T-helper 1 cell treated with Interleukin-12 subunit alpha and Interleukin-12 subunit beta and Interleukin-4 antibody, amounts not matched to agents 30 ng/mL and 1 ng/mL, for 36 hours (primary cell): ENCODE data around the gene SPEM2. TPM values are rescaled to one million over a fixed set of nuclear protein-coding genes. Genes with fewer than 3 reads are reported as not detected.

Experiments used
- intact Hi-C: fragments of 100-400 bp; cut with micrococcal nuclease; formaldehyde crosslinking; loops from one replicate; pipeline ENCODE4 v1.15.1; 2024
- total RNA-seq: library from RNA; stranded (reverse); gene quantifications from 2 replicates; pipeline ENCODE4 v1.2.3, GENCODE V29; 2022

SPEM2 gene
- total RNA-seq, 1 donor from 2014 or later = not detected

- intact Hi-C loops = loop anchor here (5.0 kb wide), 1 partner anchor 439 kb away; no protein-coding TSS in a partner anchor
Measured at GRCh38 chr17:7403727-7403976, 21.8 kb upstream of the SPEM2 start.

GRCh38 chr17:7403977-7404736, 21.3 kb upstream of the SPEM2 start, which contains the start of gene TMEM256:
Gene TMEM256, minus strand, starts transcription at chr17:7404097. Its CDS starts 13 bp downstream, at chr17:7404084.
- intact Hi-C loops = loop anchor here (1.0 to 5.0 kb wide), 13 partner anchors 10 to 438 kb away; partner anchors contain the start of genes ACAP1, FXR2, NEURL4 and PLSCR3

- intact Hi-C loops = loop anchor here (1.0 to 5.0 kb wide), 13 partner anchors 11 to 437 kb away; partner anchors contain the start of genes ACAP1, FXR2, NEURL4 and PLSCR3
Measured at GRCh38 chr17:7404737-7405349, 20.6 kb upstream of the SPEM2 start.

GRCh38 chr17:7405350-7406234, 19.8 kb upstream of the SPEM2 start:
- intact Hi-C loops = no loop called here

- intact Hi-C loops = no loop called here
Measured at GRCh38 chr17:7406235-7406825, 19.1 kb upstream of the SPEM2 start.

- intact Hi-C loops = no loop called here
Measured at GRCh38 chr17:7407082-7407481, 18.3 kb upstream of the SPEM2 start.

GRCh38 chr17:7407485-7408251, 17.7 kb upstream of the SPEM2 start, which contains the start of gene NLGN2:
Gene NLGN2, plus strand, starts transcription at chr17:7407845. Its CDS starts 411 bp downstream, at chr17:7408256.
- intact Hi-C loops = no loop called here

- intact Hi-C loops = no loop called here
Measured at GRCh38 chr17:7408252-7408727, 17.1 kb upstream of the SPEM2 start.

GRCh38 chr17:7408863-7409262, 16.6 kb upstream of the SPEM2 start:
- intact Hi-C loops = no loop called here

- intact Hi-C loops = no loop called here
Measured at GRCh38 chr17:7409716-7410115, 15.7 kb upstream of the SPEM2 start.

- intact Hi-C loops = no loop called here
Measured at GRCh38 chr17:7410634-7411426, 14.6 kb upstream of the SPEM2 start.

GRCh38 chr17:7411427-7411750, 14.0 kb upstream of the SPEM2 start:
- intact Hi-C loops = no loop called here

- intact Hi-C loops = no loop called here
Measured at GRCh38 chr17:7413346-7413985, 11.9 kb upstream of the SPEM2 start.

- intact Hi-C loops = no loop called here
Measured at GRCh38 chr17:7414837-7415236, 10.6 kb upstream of the SPEM2 start.

- intact Hi-C loops = no loop called here
Measured at GRCh38 chr17:7415784-7416183, 9.6 kb upstream of the SPEM2 start.

- intact Hi-C loops = no loop called here
Measured at GRCh38 chr17:7416323-7416722, 9.1 kb upstream of the SPEM2 start.

- intact Hi-C loops = no loop called here
Measured at GRCh38 chr17:7417056-7417655, 8.3 kb upstream of the SPEM2 start.

GRCh38 chr17:7418472-7419152, 6.8 kb upstream of the SPEM2 start:
- intact Hi-C loops = no loop called here
